ENCODE data around the gene SLC2A9. TPM values are rescaled to one million over a fixed set of nuclear protein-coding genes. Genes with fewer than 3 reads are reported as not detected.

The SLC2A9 gene
- total RNA-seq, 2 donors from 2014 or later = 0.95 to 1.9 TPM

DNA sequence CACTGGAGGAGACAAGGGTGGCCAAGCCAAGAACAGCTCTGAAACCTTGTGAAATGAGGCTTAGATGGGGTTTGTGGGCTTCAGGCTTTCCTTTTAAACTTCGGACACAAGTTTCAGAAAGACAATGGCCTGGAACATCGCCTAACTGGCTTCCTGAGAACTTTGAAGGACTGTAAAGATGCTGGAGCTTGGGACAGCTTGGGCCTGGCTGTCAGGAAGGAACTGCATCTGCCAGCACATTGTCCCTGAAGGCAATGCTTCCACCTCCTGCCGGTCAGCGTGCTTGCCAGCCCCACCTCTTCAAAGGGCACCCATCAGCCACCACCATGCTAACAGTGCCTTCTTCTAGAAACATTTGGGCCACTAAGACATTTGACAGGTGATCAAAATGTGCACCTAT, 132.0 kb downstream of the SLC2A9 start:
- no peaks in the 10 kb centered on the region for H3K36me3 Mint-ChIP-seq (ENCODE audit: low read depth)
- 57 to 78% methylated on average over 2 to 4 of the region's 4 CpGs for WGBS, 2 experiments (ENCODE audit: insufficient coverage in 1 of 2, insufficient read length in 1 of 2)
- H3K4me3 Mint-ChIP-seq = no peak overlapping the region
- H3K36me3 ChIP-seq (ENCODE audit: control insufficient read depth, insufficient read depth, low read length) = no peaks in the 10 kb centered on the region
- H3K4me3 ChIP-seq (ENCODE audit: low read length) = no peak overlapping the region
- H3K4me1 ChIP-seq (ENCODE audit: control insufficient read depth, insufficient read depth, low read length) = no peaks in the 10 kb centered on the region
- peaks cover 36% of the 10 kb centered on the region for H3K27me3 Mint-ChIP-seq (ENCODE audit: insufficient read depth)
- H3K27ac Mint-ChIP-seq = no peak overlapping the region
- TF ChIP-seq, protein P1, sequence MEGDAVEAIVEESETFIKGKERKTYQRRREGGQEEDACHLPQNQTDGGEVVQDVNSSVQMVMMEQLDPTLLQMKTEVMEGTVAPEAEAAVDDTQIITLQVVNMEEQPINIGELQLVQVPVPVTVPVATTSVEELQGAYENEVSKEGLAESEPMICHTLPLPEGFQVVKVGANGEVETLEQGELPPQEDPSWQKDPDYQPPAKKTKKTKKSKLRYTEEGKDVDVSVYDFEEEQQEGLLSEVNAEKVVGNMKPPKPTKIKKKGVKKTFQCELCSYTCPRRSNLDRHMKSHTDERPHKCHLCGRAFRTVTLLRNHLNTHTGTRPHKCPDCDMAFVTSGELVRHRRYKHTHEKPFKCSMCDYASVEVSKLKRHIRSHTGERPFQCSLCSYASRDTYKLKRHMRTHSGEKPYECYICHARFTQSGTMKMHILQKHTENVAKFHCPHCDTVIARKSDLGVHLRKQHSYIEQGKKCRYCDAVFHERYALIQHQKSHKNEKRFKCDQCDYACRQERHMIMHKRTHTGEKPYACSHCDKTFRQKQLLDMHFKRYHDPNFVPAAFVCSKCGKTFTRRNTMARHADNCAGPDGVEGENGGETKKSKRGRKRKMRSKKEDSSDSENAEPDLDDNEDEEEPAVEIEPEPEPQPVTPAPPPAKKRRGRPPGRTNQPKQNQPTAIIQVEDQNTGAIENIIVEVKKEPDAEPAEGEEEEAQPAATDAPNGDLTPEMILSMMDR (conservative IDR thresholded peaks at IDR 0.05) = no peak
- no peak for DNase-seq
- peaks cover 27% of the 10 kb centered on the region for H3K27me3 ChIP-seq (ENCODE audit: control insufficient read depth, insufficient read depth, low read length, poor library complexity, severe bottlenecking)
- no peaks in the 10 kb centered on the region for H3K4me1 Mint-ChIP-seq
- H3K27ac ChIP-seq (ENCODE audit: low read depth, low read length) = no peak overlapping the region
- H3K9me3 ChIP-seq (ENCODE audit: control insufficient read depth, low read length) = no peaks in the 10 kb centered on the region
- H3K9me3 Mint-ChIP-seq = no peaks in the 10 kb centered on the region
- no peak overlapping the region for H3K9ac ChIP-seq (ENCODE audit: extremely low read depth, low read length, poor library complexity, severe bottlenecking)

DNA sequence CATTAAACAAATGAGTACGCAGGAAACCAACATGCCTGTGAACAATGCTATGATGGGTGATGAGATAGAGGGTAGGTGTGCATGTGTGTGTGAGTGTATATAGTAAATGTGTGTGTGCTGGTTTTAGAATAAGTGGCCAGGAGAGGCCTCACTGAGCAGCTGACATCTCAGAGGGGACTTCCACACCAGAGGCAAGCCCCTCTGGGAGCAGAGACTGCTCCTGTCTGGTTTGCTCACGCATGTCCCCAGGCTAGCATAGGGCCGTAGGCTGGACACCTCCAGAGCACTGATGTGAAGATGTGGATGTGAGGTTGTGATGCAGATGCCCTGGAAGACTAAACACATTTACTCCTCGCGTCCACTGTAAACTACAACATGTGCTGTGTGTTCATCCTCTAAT, 135.3 kb downstream of the SLC2A9 start:
- Histone ChIP-seq H3K36me3 (ENCODE audit: control insufficient read depth, insufficient read depth, low read length) (no peaks in the 10 kb centered on the region), H3K4me3 (ENCODE audit: low read length) (no peak overlapping the region), H3K27me3 (ENCODE audit: control insufficient read depth, insufficient read depth, low read length, poor library complexity, severe bottlenecking) (peaks cover 15% of the 10 kb centered on the region), H3K9me3 (ENCODE audit: control insufficient read depth, low read length) (no peaks in the 10 kb centered on the region), H3K9ac (ENCODE audit: extremely low read depth, low read length, poor library complexity, severe bottlenecking) (no peak overlapping the region), H3K27ac (ENCODE audit: low read depth, low read length) (no peak overlapping the region), H3K4me1 (ENCODE audit: control insufficient read depth, insufficient read depth, low read length) (peaks cover 3% of the 10 kb centered on the region)
- no peak for DNase-seq
- Mint-ChIP-seq H3K27ac (no peak overlapping the region), H3K9me3 (no peaks in the 10 kb centered on the region), H3K4me1 (peaks cover 7% of the 10 kb centered on the region), H3K36me3 (ENCODE audit: low read depth) (no peaks in the 10 kb centered on the region), H3K27me3 (ENCODE audit: insufficient read depth) (peaks cover 43% of the 10 kb centered on the region), H3K4me3 (no peak overlapping the region)
- TF ChIP-seq, protein P1 (conservative IDR thresholded peaks at IDR 0.05) = no peak
- 96 to 100% methylated on average over 1 to 5 of the region's 5 CpGs for WGBS, 2 experiments (ENCODE audit: insufficient coverage in 1 of 2, insufficient read length in 1 of 2)

DNA sequence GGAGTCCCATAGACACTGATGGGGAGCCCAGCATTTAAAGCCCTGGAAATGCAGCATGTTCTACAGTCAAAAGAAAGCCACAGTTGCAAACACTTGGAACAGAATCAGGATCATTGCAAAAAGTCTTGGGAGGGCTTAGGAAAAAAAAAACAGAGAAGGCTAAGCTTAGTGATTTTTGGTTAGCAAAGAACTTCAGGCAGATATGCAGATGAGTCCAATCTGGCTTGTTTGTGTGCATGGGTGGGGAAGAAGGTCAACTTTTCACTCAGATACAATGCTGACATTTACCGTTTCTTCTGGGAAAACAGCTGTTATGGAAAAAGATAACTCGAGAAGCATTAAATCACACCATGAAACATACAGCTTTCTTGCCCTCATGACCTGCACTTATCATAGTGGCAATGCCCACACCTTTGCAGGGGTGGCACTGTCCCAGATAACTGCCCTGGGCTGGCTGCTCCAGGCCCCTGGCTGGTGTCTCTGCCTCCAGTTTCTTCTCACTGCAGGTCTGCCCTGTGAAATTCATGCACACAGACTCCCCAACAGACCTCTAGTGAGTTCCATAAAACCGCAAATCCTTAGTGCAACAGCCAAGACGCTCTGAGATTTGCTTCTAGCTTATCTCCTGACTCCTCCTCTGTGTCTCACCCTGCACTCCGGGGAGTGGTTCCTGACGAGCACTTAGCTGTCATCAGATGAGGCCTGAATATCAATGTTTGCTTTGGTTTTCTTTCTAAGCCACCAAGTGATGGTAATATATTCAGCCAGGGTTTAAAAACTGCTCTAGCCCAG, 140.7 kb downstream of the SLC2A9 start:
- peaks cover 33% of the 10 kb centered on the region for H3K27me3 Mint-ChIP-seq (ENCODE audit: insufficient read depth)
- H3K9me3 Mint-ChIP-seq = no peaks in the 10 kb centered on the region
- H3K4me1 Mint-ChIP-seq = peaks cover 12% of the 10 kb centered on the region
- no peak overlapping the region for H3K27ac ChIP-seq (ENCODE audit: low read depth, low read length)
- DNase-seq = peak; percentile 51
- no peak overlapping the region for H3K27ac Mint-ChIP-seq
- H3K9ac ChIP-seq (ENCODE audit: extremely low read depth, low read length, poor library complexity, severe bottlenecking) = no peak overlapping the region
- H3K4me3 Mint-ChIP-seq = no peak overlapping the region
- no peaks in the 10 kb centered on the region for H3K9me3 ChIP-seq (ENCODE audit: control insufficient read depth, low read length)
- H3K36me3 Mint-ChIP-seq (ENCODE audit: low read depth) = no peaks in the 10 kb centered on the region
- H3K4me3 ChIP-seq (ENCODE audit: low read length) = no peak overlapping the region
- no peaks in the 10 kb centered on the region for H3K27me3 ChIP-seq (ENCODE audit: control insufficient read depth, insufficient read depth, low read length, poor library complexity, severe bottlenecking)
- no peaks in the 10 kb centered on the region for H3K36me3 ChIP-seq (ENCODE audit: control insufficient read depth, insufficient read depth, low read length)
- TF ChIP-seq, protein P1 (conservative IDR thresholded peaks at IDR 0.05) = no peak
- H3K4me1 ChIP-seq (ENCODE audit: control insufficient read depth, insufficient read depth, low read length) = peaks cover 7% of the 10 kb centered on the region
- 76 to 79% methylated on average over 5 to 6 of the region's 6 CpGs for WGBS, 2 experiments (ENCODE audit: insufficient coverage in 1 of 2, insufficient read length in 1 of 2)

Data from endodermal cell (in vitro differentiated cells).